Measurements from ENCODE around the gene BCAR3. TPM values are rescaled to one million over a fixed set of nuclear protein-coding genes. Genes with fewer than 3 reads are reported as not detected.
"Not testable (repeated sequence)": the region's sequence is repeated elsewhere in the genome, so short reads cannot be mapped to it uniquely, and the experiment has no call there.

BCAR3 gene
- total RNA-seq, 2 experiments from 2014 or later, result 0.46 to 0.99 TPM

GRCh38 chr1:93574991-93575390 is 106.6 kb downstream of the BCAR3 start:
- ChIA-PET CTCF (no interaction called here), POLR2A (no interaction called here)

- ChIA-PET CTCF (no interaction called here), POLR2A (no interaction called here)
These were observed 107.1 kb downstream of the BCAR3 start for GRCh38 chr1:93574511-93574910.

GRCh38 chr1:93573940-93574469 is 107.6 kb downstream of the BCAR3 start:
- CTCF ChIA-PET, result no interaction called here
- POLR2A ChIA-PET, result no interaction called here

GRCh38 chr1:93571623-93572310 is 109.9 kb downstream of the BCAR3 start:
- CTCF ChIA-PET, result no interaction called here
- POLR2A ChIA-PET, result no interaction called here

GRCh38 chr1:93569489-93569888 is 112.1 kb downstream of the BCAR3 start:
- ChIA-PET POLR2A (no interaction called here), CTCF (no interaction called here)

GRCh38 chr1:93567255-93567918 is 114.2 kb downstream of the BCAR3 start:
- ChIA-PET CTCF (no interaction called here), POLR2A (no interaction called here)

GRCh38 chr1:93566227-93566626 is 115.4 kb downstream of the BCAR3 start:
- ChIA-PET POLR2A (no interaction called here), CTCF (no interaction called here)

- ChIA-PET POLR2A (no interaction called here), CTCF (no interaction called here)
These were observed 116.0 kb downstream of the BCAR3 start for GRCh38 chr1:93565496-93566206.

GRCh38 chr1:93559695-93560094 is 121.9 kb downstream of the BCAR3 start:
- ChIA-PET CTCF (no interaction called here), POLR2A (no interaction called here)

- CTCF ChIA-PET, result no interaction called here
- POLR2A ChIA-PET, result no interaction called here
These were observed 122.6 kb downstream of the BCAR3 start for GRCh38 chr1:93559045-93559444.

GRCh38 chr1:93556291-93556690 is 125.3 kb downstream of the BCAR3 start:
- ChIA-PET POLR2A (no interaction called here), CTCF (no interaction called here)

GRCh38 chr1:93554883-93555872 is 126.5 kb downstream of the BCAR3 start:
- ChIA-PET CTCF (no interaction called here), POLR2A (interaction anchor here (0.7 kb wide), 1 partner anchor 25 kb away, joined by 4 read pairs; no protein-coding TSS in a partner anchor)

- POLR2A ChIA-PET, CTCF ChIA-PET: not testable (repeated sequence)
These were observed 127.6 kb downstream of the BCAR3 start for GRCh38 chr1:93553886-93554490.

GRCh38 chr1:93552741-93553455 is 128.7 kb downstream of the BCAR3 start:
- POLR2A ChIA-PET, result no interaction called here
- CTCF ChIA-PET, result no interaction called here

- CTCF ChIA-PET, result no interaction called here
- POLR2A ChIA-PET, result no interaction called here
These were observed 131.8 kb downstream of the BCAR3 start for GRCh38 chr1:93549811-93550210.

- ChIA-PET CTCF (no interaction called here), POLR2A (no interaction called here)
These were observed 132.5 kb downstream of the BCAR3 start for GRCh38 chr1:93549131-93549530.

GRCh38 chr1:93546162-93546863 is 135.3 kb downstream of the BCAR3 start:
- ChIA-PET POLR2A (no interaction called here), CTCF (no interaction called here)

- CTCF ChIA-PET, result interaction anchor here (0.6 kb wide), 1 partner anchor 30 kb away, joined by 3 read pairs; no protein-coding TSS in a partner anchor
- POLR2A ChIA-PET, result interaction anchor here (0.6 kb wide), 1 partner anchor 73 kb away, joined by 4 read pairs; no protein-coding TSS in a partner anchor
These were observed 139.2 kb downstream of the BCAR3 start for GRCh38 chr1:93542398-93542797.
